ENCODE data around the gene SERP2. TPM values are rescaled to one million over a fixed set of nuclear protein-coding genes. Genes with fewer than 3 reads are reported as not detected.

SERP2 gene
- total and polyA plus RNA-seq, 2 of the 8 experiments (the other 6 are each of a cell fraction or from before 2014, with no cell fraction given): 2.0 to 2.3 TPM

DNA sequence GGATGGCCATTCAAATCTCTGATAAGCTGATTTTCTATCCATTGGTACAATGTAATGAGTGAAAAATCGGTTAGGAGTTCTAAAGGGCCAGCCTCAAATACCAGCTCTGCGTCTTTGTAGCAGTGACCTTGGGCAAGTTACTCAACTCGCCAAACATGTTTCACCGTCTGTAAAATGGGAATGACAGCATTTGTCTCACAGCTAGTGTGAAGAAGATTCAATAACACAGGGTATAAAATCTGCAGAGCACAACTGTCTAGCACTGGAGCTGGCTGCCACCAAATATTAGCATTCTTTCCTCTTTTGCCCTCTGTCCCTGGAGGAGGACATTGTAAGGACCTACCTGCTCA lies 22.1 kb upstream of the SERP2 start:
- POLR2A ChIA-PET (ENCODE audit: partially characterized antibody): interaction anchor here (0.8 kb wide), 1 partner anchor 85 kb away, joined by 5 read pairs; no protein-coding TSS in a partner anchor
- H3K4me2 ChIP-seq (ENCODE audit: insufficient read depth in 1 of 2, low read depth in 2 of 2, low read length in 2 of 2): no peak overlapping the region
- CTCF ChIA-PET (ENCODE audit: partially characterized antibody): no interaction called here
- no peak overlapping the region for H4K5ac ChIP-seq (ENCODE audit: insufficient read length, low read depth, low read length)
- H3K56ac ChIP-seq (replicated peaks; ENCODE audit: insufficient read length, low read depth, low read length): no peak overlapping the region
- peak overlapping the region; percentile 74 for H2AFZ ChIP-seq (ENCODE audit: low read length)
- H3K9ac ChIP-seq (replicated peaks in 1 of 4; ENCODE audit: extremely low read depth in 1 of 4, low read depth in 3 of 4, low read length in 3 of 4): no peak overlapping the region
- H3K27ac ChIP-seq (ENCODE audit: low read depth, low read length): no peak overlapping the region
- no peaks in the 10 kb centered on the region for H3K4me1 ChIP-seq (replicated peaks in 1 of 4; ENCODE audit: control insufficient read depth in 3 of 4, insufficient read depth in 4 of 4, low read length in 3 of 4)
- no peak overlapping the region for H2AK5ac ChIP-seq (ENCODE audit: low read depth, low read length)
- no peak overlapping the region for H4K91ac ChIP-seq (replicated peaks; ENCODE audit: insufficient read length, low read length)
- no peaks in the 10 kb centered on the region for H4K20me1 ChIP-seq (replicated peaks in 1 of 2; ENCODE audit: control insufficient read depth in 1 of 2, insufficient read depth in 2 of 2, low read length in 2 of 2)
- H2BK5ac ChIP-seq (ENCODE audit: low read depth, low read length): no peak overlapping the region
- 92% methylated on average over 4 of the region's 4 CpGs; no CpG with 5 or more reads in 1 of the 2 experiments for WGBS, 2 experiments (ENCODE audit: extremely low coverage in 1 of 2, insufficient coverage in 1 of 2, insufficient read length in 1 of 2, insufficient replicate concordance in 2 of 2, low coverage in 1 of 2, low lambda C conversion rate in 2 of 2, missing lambda C conversion rate in 1 of 2)
- no peaks in the 10 kb centered on the region for H3K27me3 ChIP-seq (replicated peaks in 1 of 4; ENCODE audit: control insufficient read depth in 3 of 4, extremely low read depth in 1 of 4, insufficient read depth in 3 of 4, low read length in 3 of 4)
- no peak overlapping the region for H2BK12ac ChIP-seq (ENCODE audit: low read depth, low read length)
- H3K4me3 ChIP-seq (ENCODE audit: extremely low read depth in 1 of 4, insufficient read depth in 2 of 4, low read depth in 3 of 4, low read length in 4 of 4): no peak overlapping the region
- H3K4ac ChIP-seq (replicated peaks; ENCODE audit: insufficient read length, low read depth, low read length): no peak overlapping the region
- no peak overlapping the region for H2BK20ac ChIP-seq (ENCODE audit: low read length)
- FAIRE-seq (no peak), DNase-seq (ENCODE audit: low read depth in 1 of 2, low spot score in 2 of 2) (no peak)
- H3K14ac ChIP-seq (ENCODE audit: insufficient read length): no peak overlapping the region
- no peak overlapping the region for H3K23ac ChIP-seq (ENCODE audit: insufficient read length)
- H3K9me3 ChIP-seq (ENCODE audit: insufficient read depth in 2 of 2, low read depth in 1 of 2, low read length in 1 of 2): no peaks in the 10 kb centered on the region
- H3K18ac ChIP-seq (ENCODE audit: extremely low read depth, low read length): no peak overlapping the region
- H2BK120ac ChIP-seq (replicated peaks; ENCODE audit: low read depth, low read length): no peak overlapping the region
- no peak overlapping the region for H4K8ac ChIP-seq (ENCODE audit: extremely low read depth, insufficient read depth, low read length)
- H2BK15ac ChIP-seq (ENCODE audit: low read length): 0 out of 2 replicates have a peak overlapping the region, but pooled peaks have one; percentile 14
- no peaks in the 10 kb centered on the region for H3K79me2 ChIP-seq (ENCODE audit: control insufficient read depth in 1 of 2, insufficient read depth in 2 of 2, low read length in 2 of 2)
- H3K79me1 ChIP-seq (ENCODE audit: low read depth, low read length): no peaks in the 10 kb centered on the region
- no peaks in the 10 kb centered on the region for H3K23me2 ChIP-seq (ENCODE audit: low read depth, low read length)
- H3K36me3 ChIP-seq (ENCODE audit: control insufficient read depth in 2 of 4, insufficient read depth in 4 of 4, low read length in 3 of 4): no peaks in the 10 kb centered on the region
- TF ChIP-seq PHF8 (conservative IDR thresholded peaks at IDR 0.05; ENCODE audit: low read depth, low read length) (no peak), SP4 (IDR thresholded peaks at IDR 0.05; ENCODE audit: low read length) (no peak), TAF7 (optimal IDR thresholded peaks at IDR 0.05; ENCODE audit: borderline replicate concordance, low read depth, low read length) (no peak), KDM5A (IDR thresholded peaks at IDR 0.05; ENCODE audit: low read length) (no peak), CTBP2 (IDR thresholded peaks at IDR 0.05; ENCODE audit: borderline replicate concordance, insufficient read depth, insufficient read length, low read length) (no peak), POU5F1 (IDR thresholded peaks at IDR 0.05; ENCODE audit: low read depth, low read length) (no peak), POLR2A (IDR thresholded peaks at IDR 0.05; ENCODE audit: control extremely low read depth in 1 of 2, low read depth in 2 of 2, low read length in 2 of 2) (no peak)
- TF ChIP-seq, protein P1, sequence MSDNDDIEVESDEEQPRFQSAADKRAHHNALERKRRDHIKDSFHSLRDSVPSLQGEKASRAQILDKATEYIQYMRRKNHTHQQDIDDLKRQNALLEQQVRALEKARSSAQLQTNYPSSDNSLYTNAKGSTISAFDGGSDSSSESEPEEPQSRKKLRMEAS (IDR thresholded peaks at IDR 0.05): no peak
- TF ChIP-seq, protein P2, sequence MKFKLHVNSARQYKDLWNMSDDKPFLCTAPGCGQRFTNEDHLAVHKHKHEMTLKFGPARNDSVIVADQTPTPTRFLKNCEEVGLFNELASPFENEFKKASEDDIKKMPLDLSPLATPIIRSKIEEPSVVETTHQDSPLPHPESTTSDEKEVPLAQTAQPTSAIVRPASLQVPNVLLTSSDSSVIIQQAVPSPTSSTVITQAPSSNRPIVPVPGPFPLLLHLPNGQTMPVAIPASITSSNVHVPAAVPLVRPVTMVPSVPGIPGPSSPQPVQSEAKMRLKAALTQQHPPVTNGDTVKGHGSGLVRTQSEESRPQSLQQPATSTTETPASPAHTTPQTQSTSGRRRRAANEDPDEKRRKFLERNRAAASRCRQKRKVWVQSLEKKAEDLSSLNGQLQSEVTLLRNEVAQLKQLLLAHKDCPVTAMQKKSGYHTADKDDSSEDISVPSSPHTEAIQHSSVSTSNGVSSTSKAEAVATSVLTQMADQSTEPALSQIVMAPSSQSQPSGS (IDR thresholded peaks at IDR 0.05; ENCODE audit: low read length): no peak
- TF ChIP-seq, protein P3, sequence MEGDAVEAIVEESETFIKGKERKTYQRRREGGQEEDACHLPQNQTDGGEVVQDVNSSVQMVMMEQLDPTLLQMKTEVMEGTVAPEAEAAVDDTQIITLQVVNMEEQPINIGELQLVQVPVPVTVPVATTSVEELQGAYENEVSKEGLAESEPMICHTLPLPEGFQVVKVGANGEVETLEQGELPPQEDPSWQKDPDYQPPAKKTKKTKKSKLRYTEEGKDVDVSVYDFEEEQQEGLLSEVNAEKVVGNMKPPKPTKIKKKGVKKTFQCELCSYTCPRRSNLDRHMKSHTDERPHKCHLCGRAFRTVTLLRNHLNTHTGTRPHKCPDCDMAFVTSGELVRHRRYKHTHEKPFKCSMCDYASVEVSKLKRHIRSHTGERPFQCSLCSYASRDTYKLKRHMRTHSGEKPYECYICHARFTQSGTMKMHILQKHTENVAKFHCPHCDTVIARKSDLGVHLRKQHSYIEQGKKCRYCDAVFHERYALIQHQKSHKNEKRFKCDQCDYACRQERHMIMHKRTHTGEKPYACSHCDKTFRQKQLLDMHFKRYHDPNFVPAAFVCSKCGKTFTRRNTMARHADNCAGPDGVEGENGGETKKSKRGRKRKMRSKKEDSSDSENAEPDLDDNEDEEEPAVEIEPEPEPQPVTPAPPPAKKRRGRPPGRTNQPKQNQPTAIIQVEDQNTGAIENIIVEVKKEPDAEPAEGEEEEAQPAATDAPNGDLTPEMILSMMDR (IDR thresholded peaks at IDR 0.05; ENCODE audit: control extremely low read depth in 1 of 3, insufficient read depth in 1 of 3, low read depth in 1 of 3, low read length in 3 of 3): no peak
